Spinal cord (tissue), 10 donors: ENCODE data around the gene SLC5A11. TPM values are rescaled to one million over a fixed set of nuclear protein-coding genes. Genes with fewer than 3 reads are reported as not detected.

ENCODE experiments used
- DNase-seq, 6 donors: peaks; one replicate each; pipeline versions ENCODE4 v3.0.0 to v3.0.0-alpha.2; 2013 to 2015; ENCODE audit warnings: low spot score in 6 of 6, low read depth in 4 of 6
- H3K27ac ChIP-seq: one replicate; pipeline ENCODE4 v1.5.1; 2013; ENCODE audit warnings: low read depth, low read length, control low read depth
- H3K27me3 ChIP-seq: one replicate; pipeline ENCODE4 v1.6.1; 2013; ENCODE audit warnings: low read length; ENCODE audit not compliant: control insufficient read depth, insufficient read depth
- H3K36me3 ChIP-seq: one replicate; pipeline ENCODE4 v1.6.1; 2013; ENCODE audit warnings: low read length; ENCODE audit not compliant: control insufficient read depth, insufficient read depth
- H3K4me1 ChIP-seq: one replicate; pipeline ENCODE4 v1.6.1; 2013; ENCODE audit warnings: low read length; ENCODE audit not compliant: control insufficient read depth, insufficient read depth
- H3K4me3 ChIP-seq: one replicate; pipeline ENCODE4 v1.5.1; 2013; ENCODE audit warnings: low read depth, low read length, control low read depth
- H3K9me3 ChIP-seq: one replicate; pipeline ENCODE4 v1.6.1; 2013; ENCODE audit warnings: low read length; ENCODE audit not compliant: control insufficient read depth, insufficient read depth
- WGBS: methylation state at CpG from one replicate; pipeline ENCODE4 v1.1.5; 2013; ENCODE audit warnings: missing lambda C conversion rate; ENCODE audit not compliant: insufficient coverage; 5-methylcytosine and 5-hydroxymethylcytosine counted together
- polyA plus RNA-seq, 2 donors: library from polyadenylated mRNA; unstranded; fragments of 120-200 nt; gene quantifications; one replicate each; pipeline ENCODE4 v1.2.1, GENCODE V29; 2013; ENCODE audit not compliant: insufficient read length in 2 of 2
- total RNA-seq, 2 donors: library from RNA; depleted of rRNA in 1 of 2; stranded (reverse); fragments of 120-200 nt in 1 of 2; fragments of >200 nt in 1 of 2; gene quantifications; one replicate each; pipeline versions ENCODE4 v1.2.3 to v1.2.4, GENCODE V29; 2013 to 2014
- donor health status: healthy.

Gene SLC5A11
- total and polyA plus RNA-seq, 4 donors, result 0.22 to 0.24 TPM; not detected in 2

DNA sequence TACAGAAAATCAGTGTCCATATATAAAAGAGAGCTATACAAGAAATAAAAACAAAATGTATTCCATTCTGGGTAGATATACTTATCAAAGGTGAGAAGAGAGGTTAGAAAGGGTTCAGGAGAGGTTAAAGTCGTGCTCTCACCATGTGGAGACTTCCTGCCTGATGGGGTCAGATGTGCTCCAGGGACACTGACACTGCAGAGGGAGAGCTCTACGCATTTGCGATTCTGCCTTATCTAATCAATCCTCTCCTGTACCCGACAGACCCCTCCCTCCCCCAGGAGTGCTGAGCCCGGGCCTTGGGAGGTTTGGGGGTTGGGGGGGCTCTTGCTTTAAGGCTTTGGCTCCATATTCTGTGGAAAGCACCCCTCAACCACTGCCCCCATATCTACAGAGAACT lies 16.6 kb upstream of the SLC5A11 start:
- no CpG with 5 or more reads among the region's 5 CpGs for WGBS
- Histone ChIP-seq H3K27ac (no peak overlapping the region), H3K9me3 (no peaks in the 10 kb centered on the region), H3K36me3 (peaks cover 35% of the 10 kb centered on the region), H3K27me3 (no peaks in the 10 kb centered on the region), H3K4me3 (no peak overlapping the region), H3K4me1 (no peaks in the 10 kb centered on the region)
- no peak for DNase-seq

DNA sequence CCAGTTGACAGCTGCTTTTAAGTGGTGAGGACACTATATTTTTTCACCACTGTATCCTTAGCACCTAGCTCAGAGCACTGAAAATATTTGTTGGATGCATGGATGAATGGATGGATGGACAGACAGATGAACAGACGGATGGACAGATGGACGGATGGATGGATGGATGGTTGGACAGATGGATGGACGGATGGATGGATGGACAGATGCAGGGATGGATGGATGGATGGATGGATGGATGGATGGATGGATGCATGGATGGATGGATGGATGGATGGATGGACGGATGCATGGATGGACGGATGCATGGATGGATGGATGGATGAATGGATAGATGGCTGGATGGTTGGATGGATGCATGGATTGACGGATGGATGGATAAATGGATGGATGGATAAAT lies 12.4 kb upstream of the SLC5A11 start:
- Histone ChIP-seq H3K27me3 (no peaks in the 10 kb centered on the region), H3K4me1 (no peaks in the 10 kb centered on the region), H3K36me3 (peaks cover 10% of the 10 kb centered on the region), H3K27ac (no peak overlapping the region), H3K9me3 (no peaks in the 10 kb centered on the region), H3K4me3 (no peak overlapping the region)
- no peak for DNase-seq
- WGBS, result 96% methylated on average over 6 of the region's 6 CpGs

- WGBS, result 57% methylated on average over 3 of the region's 7 CpGs
Observed at GRCh38 chr16:24834459-24835335, 11.1 kb upstream of the SLC5A11 start.

GRCh38 chr16:24836836-24837235 lies 8.9 kb upstream of the SLC5A11 start:
- H3K9me3 ChIP-seq, result no peaks in the 10 kb centered on the region
- 100% methylated on average over 2 of the region's 6 CpGs for WGBS
- no peak overlapping the region for H3K4me3 ChIP-seq
- no peaks in the 10 kb centered on the region for H3K27me3 ChIP-seq
- H3K4me1 ChIP-seq, result peaks cover 7% of the 10 kb centered on the region
- no peak overlapping the region for H3K27ac ChIP-seq
- DNase-seq, result no peak
- no peaks in the 10 kb centered on the region for H3K36me3 ChIP-seq

More at GRCh38 chr16:24834459-24835335, 11.1 kb upstream of the SLC5A11 start:
- peak in 2 of 6 donors; percentile 20 to 22 for DNase-seq
- Histone ChIP-seq H3K27ac (no peak overlapping the region), H3K4me1 (peaks cover 7% of the 10 kb centered on the region), H3K36me3 (peaks cover under 1% of the 10 kb centered on the region), H3K9me3 (no peaks in the 10 kb centered on the region), H3K4me3 (no peak overlapping the region), H3K27me3 (no peaks in the 10 kb centered on the region)

DNA sequence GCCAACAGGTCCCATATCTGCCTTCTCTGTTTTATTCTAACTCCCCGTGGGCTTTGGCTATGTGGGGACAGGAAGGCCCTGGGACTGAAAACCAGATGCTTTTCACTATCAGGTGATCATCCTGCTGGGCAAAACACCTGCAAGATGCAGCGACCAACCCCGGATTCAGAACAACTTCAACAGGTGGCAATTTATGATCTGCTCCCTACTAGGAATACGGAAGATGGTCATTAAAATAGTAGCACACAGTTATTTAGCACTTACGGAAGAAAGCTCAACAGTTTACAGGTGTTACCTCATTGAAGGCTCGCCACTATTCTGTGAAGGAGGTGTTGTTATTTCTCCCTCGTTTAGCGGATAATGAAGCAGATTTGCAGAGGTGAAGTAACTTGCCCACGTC lies 7.8 kb upstream of the SLC5A11 start:
- H3K9me3 ChIP-seq, result no peaks in the 10 kb centered on the region
- WGBS, result 92% methylated on average over 8 of the region's 9 CpGs
- peaks cover 7% of the 10 kb centered on the region for H3K4me1 ChIP-seq
- H3K27ac ChIP-seq, result no peak overlapping the region
- no peaks in the 10 kb centered on the region for H3K27me3 ChIP-seq
- DNase-seq, result no peak
- H3K4me3 ChIP-seq, result no peak overlapping the region
- H3K36me3 ChIP-seq, result no peaks in the 10 kb centered on the region

DNA sequence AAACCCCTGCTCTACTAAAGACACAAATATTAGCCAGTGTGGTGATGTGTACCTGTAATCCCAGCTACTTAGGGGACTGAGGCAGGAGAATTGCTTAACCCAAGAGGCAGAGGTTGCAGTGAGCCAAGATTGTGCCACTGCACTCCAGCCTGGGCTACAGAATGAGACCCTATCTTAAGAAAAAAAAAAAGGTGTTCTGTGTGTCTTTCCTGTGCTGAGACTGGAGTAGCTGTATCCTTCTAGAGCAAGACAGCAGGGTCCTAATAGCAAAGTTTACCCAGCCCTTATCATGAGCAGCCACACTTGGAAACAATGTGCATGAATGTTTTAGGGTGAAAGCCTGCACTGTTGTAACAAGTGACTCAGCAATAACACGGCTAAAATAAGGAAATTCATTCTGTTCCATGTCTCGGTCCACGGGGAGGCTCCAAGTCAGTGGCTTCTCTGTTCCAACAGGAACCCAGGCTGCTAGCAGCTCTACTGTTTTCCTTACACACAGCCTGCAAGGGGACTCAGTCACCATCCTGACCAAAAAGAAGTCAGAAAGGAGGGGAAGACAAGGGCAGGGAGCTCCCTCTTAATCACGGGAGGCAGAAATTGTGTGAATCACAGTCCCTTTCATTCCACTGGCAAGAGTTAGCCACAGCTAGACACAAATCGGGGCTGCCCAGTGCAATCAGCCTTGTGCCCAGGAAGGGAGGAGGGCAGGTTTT lies 7.1 kb upstream of the SLC5A11 start:
- peak in 1 of 6 donors; percentile 35 for DNase-seq
- no peak overlapping the region for H3K27ac ChIP-seq
- H3K4me3 ChIP-seq, result no peak overlapping the region

DNA sequence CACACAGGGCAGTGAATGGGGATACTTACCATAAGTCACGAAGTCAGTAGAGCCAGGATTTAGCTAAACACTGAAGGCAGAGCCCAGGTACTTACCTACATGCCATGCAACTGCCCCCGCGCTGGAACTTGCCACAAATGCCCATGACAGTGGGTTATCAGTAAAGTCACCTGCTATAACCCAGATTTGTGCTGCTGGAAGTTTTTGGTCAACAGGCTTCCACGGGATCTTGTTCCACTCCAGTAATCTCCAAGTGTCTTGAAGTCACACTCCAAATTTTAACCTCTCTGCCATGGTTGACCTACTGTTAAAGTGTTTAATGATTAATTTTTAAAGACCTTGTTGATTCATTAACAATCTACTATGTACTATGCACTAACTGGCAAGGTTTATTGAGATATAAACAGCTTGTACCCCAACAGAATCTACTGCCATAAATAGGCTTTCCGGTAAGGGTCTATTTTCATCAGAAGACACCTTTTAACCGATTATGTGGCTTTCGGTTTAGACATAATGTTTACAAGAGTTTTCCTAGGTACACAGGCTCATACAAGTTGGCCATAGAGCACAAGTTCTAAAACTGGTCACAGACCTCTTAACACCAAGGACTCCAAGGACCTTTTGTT lies 6.3 kb upstream of the SLC5A11 start:
- Histone ChIP-seq H3K9me3 (no peaks in the 10 kb centered on the region), H3K4me3 (no peak overlapping the region), H3K27ac (no peak overlapping the region), H3K4me1 (peaks cover 7% of the 10 kb centered on the region), H3K36me3 (no peaks in the 10 kb centered on the region), H3K27me3 (no peaks in the 10 kb centered on the region)
- no peak for DNase-seq
- whole genome bisulfite sequencing, result 87% methylated on average over 3 of the region's 7 CpGs

More for the DNA sequence above, 7.1 kb upstream of the SLC5A11 start:
- no peaks in the 10 kb centered on the region for H3K27me3 ChIP-seq
- WGBS, result 57% methylated on average over 1 of the region's 5 CpGs
- H3K4me1 ChIP-seq, result peaks cover 7% of the 10 kb centered on the region
- H3K9me3 ChIP-seq, result no peaks in the 10 kb centered on the region
- no peaks in the 10 kb centered on the region for H3K36me3 ChIP-seq

DNA sequence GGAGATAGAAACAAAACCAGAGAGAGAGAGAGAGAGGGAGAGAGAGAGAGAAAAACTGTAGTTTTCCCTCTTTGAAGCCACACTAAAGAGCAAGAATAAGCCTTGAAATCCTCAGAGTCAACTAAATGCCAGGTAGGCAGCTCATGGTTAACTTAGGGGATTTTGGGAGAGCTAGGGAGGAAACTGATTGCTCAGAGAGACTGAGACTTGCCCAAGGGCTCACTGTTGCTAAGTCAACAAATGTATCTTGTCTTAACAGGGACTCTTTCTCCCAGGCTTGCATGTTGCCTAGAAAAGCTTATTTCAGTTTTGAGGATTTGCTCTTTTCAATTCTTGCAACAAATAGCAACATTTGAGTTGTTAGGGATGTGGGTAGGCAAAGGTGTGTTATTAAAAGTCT lies 4.5 kb upstream of the SLC5A11 start:
- DNase-seq, result no peak
- no peak overlapping the region for H3K27ac ChIP-seq
- no peaks in the 10 kb centered on the region for H3K9me3 ChIP-seq
- peaks cover 7% of the 10 kb centered on the region for H3K4me1 ChIP-seq
- no peaks in the 10 kb centered on the region for H3K36me3 ChIP-seq
- no peak overlapping the region for H3K4me3 ChIP-seq
- H3K27me3 ChIP-seq, result no peaks in the 10 kb centered on the region

DNA sequence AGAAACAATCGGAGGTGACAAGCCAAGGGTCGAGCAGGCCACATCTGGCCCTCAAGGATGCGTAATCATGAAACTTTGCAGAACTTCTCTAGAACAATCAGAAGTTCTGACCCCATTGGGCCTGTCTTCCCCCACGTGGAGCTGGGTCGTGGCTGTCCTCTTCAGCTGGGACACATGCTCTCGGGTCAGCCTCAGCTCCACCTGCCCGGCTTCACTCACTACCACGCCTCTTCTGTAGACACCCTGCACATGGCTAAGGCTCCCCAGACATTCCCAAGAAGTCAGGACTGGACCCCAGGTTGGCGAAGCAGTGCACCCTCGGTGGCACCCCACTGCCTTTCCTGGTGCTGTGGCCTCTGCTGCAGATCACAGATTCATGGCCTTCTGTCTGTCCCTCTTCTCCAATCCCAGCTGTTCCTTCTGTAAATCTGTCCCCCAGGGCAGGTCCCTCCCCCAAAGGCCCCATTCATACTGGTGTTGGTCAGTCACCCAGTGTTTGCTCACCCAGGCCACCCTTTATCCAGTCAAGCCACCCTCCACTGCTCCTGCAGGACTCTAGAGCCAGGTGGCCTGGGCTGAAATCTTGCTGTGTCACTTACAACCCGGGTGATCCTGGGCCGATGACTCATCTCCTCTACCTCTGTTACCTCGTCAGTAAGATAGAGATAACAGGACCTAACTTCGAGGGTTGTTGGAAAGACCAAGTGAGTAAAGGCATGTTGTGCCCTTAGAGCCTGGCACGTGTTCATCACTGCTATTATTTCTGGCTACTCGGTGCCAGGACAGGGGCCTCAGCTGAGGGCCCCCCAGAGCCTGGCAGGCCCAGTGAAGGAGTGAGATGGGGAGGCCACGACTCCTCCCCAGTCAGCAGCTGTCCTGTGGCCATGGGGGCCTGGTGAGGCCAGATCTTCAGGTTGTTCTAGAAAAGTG lies 1.4 kb upstream of the SLC5A11 start:
- Histone ChIP-seq H3K9me3 (no peaks in the 10 kb centered on the region), H3K27me3 (no peaks in the 10 kb centered on the region), H3K4me1 (peaks cover under 1% of the 10 kb centered on the region), H3K4me3 (no peak overlapping the region), H3K27ac (no peak overlapping the region), H3K36me3 (no peaks in the 10 kb centered on the region)
- 91% methylated on average over 13 of the region's 17 CpGs for WGBS
- no peak for DNase-seq
